ENCODE measurements around the gene PREX1.

PREX1 gene

DNA sequence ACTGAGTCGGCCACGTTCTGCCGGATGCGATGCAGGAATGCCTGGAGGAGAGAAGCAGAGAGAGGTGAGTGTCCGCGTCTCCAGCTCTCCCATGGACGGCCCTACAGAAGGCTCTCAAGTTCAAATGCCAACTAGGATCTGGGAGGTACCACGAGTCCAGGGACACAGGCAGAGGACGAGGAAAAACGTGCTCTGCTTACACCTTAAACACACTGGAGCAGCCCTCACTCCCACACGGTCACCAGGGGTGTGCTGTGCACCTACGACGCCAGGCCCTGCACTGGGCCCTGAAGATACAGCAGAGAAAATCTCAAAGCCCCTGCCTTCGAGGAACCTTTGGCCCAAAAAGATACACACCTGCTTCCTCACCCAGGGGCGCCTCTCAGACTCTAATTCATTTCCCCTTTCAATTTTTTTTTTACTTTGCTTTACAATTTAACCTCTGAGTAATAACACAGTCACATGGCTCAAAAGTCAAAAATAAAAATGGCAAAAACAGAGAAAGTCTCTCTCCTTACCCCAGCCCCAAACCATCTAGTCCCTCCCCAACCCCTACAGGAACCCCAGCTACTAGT is 79.9 kb downstream of the PREX1 start:
- no peak for DNase-seq

GRCh38 chr20:48745330-48745729 is 82.5 kb downstream of the PREX1 start:
- DNase-seq, result no peak

- DNase-seq, result no peak
Measured at GRCh38 chr20:48744515-48744914, 83.3 kb downstream of the PREX1 start.

DNA sequence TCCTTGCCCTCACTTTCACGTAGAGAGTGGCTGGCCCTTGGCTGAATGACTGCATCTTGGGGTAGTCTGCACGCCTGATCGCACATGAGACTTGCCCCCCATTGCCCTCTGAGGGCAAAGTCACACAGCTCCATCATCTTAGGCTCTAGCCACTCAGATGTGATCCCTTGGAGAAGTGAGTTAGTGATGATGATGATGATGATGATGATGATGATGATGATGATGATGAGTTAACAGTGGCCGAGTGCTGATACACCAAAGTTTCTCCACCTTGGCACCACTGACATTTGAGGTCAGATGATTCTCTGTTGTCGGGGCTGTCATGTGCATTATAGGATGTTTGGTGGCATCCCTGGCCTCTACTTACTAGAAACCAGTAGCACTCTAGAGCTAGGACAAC is 84.0 kb downstream of the PREX1 start:
- DNase-seq, result no peak

DNA sequence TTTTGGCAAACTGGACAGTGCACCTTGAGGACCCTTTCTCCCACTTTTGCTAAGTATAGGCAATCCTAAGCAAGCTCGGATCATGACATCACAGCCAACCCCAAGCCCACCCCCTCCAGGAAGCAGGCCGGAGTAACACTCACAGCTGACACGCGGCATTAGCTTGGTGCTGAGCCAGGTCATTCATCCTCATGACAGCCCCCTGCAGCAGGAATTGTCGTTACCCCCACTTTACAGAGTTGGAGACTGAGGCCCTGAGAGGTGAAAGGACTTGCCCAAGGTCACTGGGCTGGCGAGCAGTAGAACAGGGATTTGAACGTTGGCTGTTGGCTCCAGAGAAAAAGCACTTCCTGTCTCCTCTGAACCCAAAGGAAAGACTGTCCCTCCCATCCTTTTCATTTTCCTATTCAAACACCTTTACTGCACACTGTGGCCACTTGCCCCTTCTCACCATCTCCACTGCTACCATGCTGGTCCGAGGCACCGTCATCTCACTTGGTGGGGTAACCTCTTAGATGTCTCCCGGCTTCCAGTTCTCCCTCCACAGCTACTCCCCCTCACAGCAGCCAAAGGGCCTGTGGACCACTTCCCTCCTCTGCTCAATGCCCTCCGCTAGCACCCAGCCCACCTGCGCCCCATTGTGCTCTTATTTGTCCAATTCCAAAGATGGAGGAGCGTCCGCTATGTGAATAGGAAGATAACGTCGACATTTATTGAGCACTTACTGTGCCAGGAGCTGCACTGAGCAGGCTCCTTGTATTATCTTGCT is 84.7 kb downstream of the PREX1 start:
- no peak for DNase-seq

DNA sequence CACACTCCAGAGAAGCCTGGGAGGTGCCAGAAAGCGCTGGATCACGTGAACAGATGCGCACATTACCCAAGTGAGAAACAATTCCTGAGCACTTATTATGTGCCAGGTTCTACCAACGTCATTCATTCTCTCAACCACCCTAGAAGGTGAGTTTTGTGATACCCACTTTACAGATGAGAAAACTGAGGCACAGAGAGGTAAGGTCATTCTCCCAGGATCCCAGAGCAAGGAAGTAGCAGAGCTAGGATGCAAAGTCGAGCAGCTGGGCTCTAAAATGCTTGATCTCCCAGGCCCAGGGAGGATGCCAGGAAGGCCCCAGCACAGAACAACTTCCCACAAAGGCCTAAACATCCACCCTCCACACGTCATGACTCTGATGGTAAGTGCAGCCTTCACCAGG is 85.6 kb downstream of the PREX1 start:
- no peak for DNase-seq

- no peak for DNase-seq
Measured at GRCh38 chr20:48741669-48742068, 86.1 kb downstream of the PREX1 start.

- no peak for DNase-seq
Measured at GRCh38 chr20:48740712-48741111, 87.1 kb downstream of the PREX1 start.

DNA sequence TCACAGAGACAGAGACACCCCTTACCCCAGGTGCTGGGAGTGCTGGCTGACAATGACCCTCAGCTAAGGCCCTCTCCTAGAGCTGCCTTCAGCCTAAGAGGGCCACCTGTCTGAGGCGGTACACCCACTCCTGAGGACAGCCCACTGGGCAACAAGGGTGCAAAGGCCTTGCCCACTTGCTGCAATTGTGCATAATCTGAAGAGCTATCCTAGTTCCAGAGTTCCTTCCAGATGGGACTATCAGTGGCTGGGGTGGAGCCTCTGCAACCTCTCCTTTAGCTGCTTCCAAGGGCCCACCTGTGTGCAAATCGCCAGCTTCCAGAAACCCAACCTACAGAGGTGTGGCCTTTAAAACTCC is 87.5 kb downstream of the PREX1 start:
- DNase-seq, result no peak

- DNase-seq, result no peak
Measured at GRCh38 chr20:48739395-48740291, 88.2 kb downstream of the PREX1 start.

DNA sequence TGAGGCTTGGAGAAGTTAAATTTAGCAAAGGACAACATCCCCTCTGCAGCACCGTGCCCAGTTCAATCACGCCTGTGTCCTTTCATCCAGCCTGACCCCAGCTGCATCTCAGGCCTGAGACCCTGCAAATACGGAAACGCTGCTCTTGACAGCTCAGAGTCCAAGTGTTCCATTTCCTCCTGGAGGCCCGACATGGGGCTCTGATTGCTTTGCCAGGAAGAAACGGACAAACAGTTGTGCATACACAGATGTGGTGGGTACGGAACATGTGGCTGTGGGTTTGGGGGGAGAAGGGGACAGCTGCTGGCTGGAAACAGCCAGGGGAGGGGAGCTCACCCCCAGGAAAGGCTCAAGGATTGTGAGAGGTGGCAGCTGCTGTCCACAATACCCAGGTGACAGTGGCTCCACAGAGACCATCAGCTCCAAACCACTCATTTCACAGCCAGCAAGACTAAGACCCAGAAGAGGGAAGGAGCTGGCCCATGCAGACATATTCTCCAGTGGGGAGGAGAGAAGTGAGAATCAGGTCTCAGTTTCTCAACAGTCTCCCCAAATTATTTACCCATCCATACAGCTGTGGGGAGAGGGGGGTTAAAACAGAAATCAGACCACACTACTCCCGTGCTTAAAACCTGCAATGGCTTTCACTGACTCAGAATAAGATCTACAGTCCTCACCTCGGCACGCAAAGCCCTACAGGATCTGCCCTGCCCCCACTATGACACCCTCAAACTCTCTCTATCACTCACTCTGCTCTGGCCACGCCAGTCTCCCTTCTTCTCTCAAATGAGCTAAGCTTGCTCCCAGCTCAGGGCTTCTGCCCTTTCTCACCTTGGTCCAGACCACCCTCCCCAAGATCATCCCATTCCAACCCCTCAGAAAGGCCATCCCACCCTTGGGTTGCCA is 89.1 kb downstream of the PREX1 start:
- DNase-seq, result no peak

- DNase-seq, result no peak
Measured at GRCh38 chr20:48738094-48738398, 89.8 kb downstream of the PREX1 start.

GRCh38 chr20:48737434-48738093 is 90.2 kb downstream of the PREX1 start:
- no peak for DNase-seq

GRCh38 chr20:48736636-48737035 is 91.2 kb downstream of the PREX1 start:
- no peak for DNase-seq

DNA sequence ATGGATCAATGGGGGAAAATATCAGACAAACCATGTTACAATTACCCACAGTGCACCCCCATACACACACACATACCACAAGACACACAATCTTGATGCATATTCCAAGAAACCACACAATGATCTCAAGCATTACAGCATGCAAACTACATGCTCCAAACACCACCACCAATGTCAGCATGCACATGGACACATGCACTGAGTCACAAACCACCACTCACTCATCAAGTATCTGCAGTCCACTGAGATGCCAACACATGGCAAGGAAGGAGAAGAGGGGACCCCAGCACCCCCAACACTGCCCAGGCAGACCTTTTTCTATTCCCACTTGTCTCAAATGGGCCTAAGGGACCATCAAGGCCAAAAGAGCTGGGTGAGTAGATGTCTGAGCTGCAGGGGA is 91.6 kb downstream of the PREX1 start:
- no peak for DNase-seq

DNA sequence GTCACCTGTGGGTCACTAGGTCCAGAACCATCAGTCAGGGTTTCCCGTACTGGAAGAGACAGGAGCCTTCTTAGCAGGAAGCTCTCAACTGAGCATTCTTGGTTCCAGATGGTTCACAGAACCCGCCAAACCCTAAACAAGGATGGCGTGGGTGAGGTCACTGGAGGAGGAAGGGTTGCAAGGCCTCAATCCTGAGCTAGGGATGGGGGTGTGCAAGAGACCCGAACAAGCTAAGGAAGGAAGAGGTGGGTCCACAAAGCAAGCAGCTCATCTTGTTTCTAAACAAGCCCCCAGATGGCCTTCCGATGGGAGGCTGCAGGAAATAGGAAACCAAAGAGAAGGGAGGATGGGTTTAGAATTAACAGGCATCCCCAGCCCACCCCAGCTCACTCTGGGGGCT is 92.7 kb downstream of the PREX1 start:
- DNase-seq, result no peak

GRCh38 chr20:48734104-48734749 is 93.6 kb downstream of the PREX1 start:
- DNase-seq, result no peak

- DNase-seq, result no peak
Measured at GRCh38 chr20:48733296-48733790, 94.5 kb downstream of the PREX1 start.

GRCh38 chr20:48732081-48732829 is 95.5 kb downstream of the PREX1 start:
- no peak for DNase-seq

- no peak for DNase-seq
Measured at GRCh38 chr20:48731536-48731935, 96.3 kb downstream of the PREX1 start.

- no peak for DNase-seq
Measured at GRCh38 chr20:48730977-48731376, 96.8 kb downstream of the PREX1 start.
